HEK293 (cell line): ENCODE results near the gene LRRFIP1.

Source experiments
- CTCF ChIA-PET: fragments of 350-600 bp; formaldehyde crosslinking; extraction: SDS; loops from one replicate; lab custom pipeline; 2021; ENCODE audit warnings: antibody characterized with exemption; lab: Yijun Ruan, JAX
- POLR2A ChIA-PET: fragments of 300-600 bp; formaldehyde crosslinking; extraction: SDS; loops from one replicate; lab custom pipeline; 2020; ENCODE audit warnings: antibody characterized with exemption, inconsistent platforms; lab: Yijun Ruan, JAX
- H3K27ac ChIP-seq: fragments of 200-500 bp; sonication (Bioruptor generic); 2 replicates; pipeline ENCODE4 v1.5.1; 2014; ENCODE audit warnings: low read depth, low read length, control low read depth, inconsistent platforms; ENCODE audit errors: extremely low read depth
- H3K36me3 ChIP-seq, 2 experiments: fragments of 200-500 bp in 1 of 2; sonication (Bioruptor generic) in 1 of 2; 1 replicate in 1 of 2; 2 replicates in 1 of 2; pipeline ENCODE4 v1.5.1; 2014 to 2017; ENCODE audit warnings: inconsistent platforms in 2 of 2, low read length in 2 of 2; ENCODE audit not compliant: control insufficient read depth in 2 of 2, insufficient read depth in 1 of 2
- H3K4me1 ChIP-seq: fragments of 200-500 bp; sonication (Bioruptor generic); 2 replicates; pipeline ENCODE4 v1.5.1; 2014; ENCODE audit warnings: mild to moderate bottlenecking, low read length, inconsistent platforms; ENCODE audit not compliant: control insufficient read depth, insufficient read depth
- H3K4me3 ChIP-seq: 2 replicates; pipeline ENCODE4 v1.5.1; 2011; ENCODE audit warnings: low read depth, mild to moderate bottlenecking, control low read depth, low read length, moderate library complexity
- H3K9me3 ChIP-seq: fragments of 200-500 bp; sonication (Bioruptor generic); 2 replicates; pipeline ENCODE4 v1.5.1; 2014; ENCODE audit warnings: low read depth, low read length, inconsistent platforms; ENCODE audit not compliant: control insufficient read depth, insufficient read depth
- MYNN ChIP-seq: fragments of 450-650 bp; formaldehyde crosslinking; IDR thresholded peaks from 2 replicates; pipeline ENCODE4 v1.5.1; 2016; ENCODE audit warnings: missing biosample characterization, missing genetic modification characterization, borderline replicate concordance
- PRDM2 ChIP-seq: fragments of 450-650 bp; formaldehyde crosslinking; IDR thresholded peaks from 2 replicates; pipeline ENCODE4 v1.5.1; 2016; ENCODE audit warnings: missing biosample characterization, missing genetic modification characterization, borderline replicate concordance
- REPIN1 ChIP-seq: fragments of 450-650 bp; formaldehyde crosslinking; IDR thresholded peaks from 2 replicates; pipeline ENCODE4 v1.5.1; 2017; ENCODE audit warnings: missing biosample characterization, missing genetic modification characterization, low read depth
- SETDB1 ChIP-seq: IDR thresholded peaks from one replicate; pipeline ENCODE4 v1.6.1; 2017; ENCODE audit warnings: mild to moderate bottlenecking, low read length, moderate library complexity, mixed read lengths; ENCODE audit not compliant: insufficient read length
- WT1 ChIP-seq: fragments of 450-650 bp; formaldehyde crosslinking; IDR thresholded peaks from 2 replicates; pipeline ENCODE4 v1.5.1; 2016; ENCODE audit warnings: missing biosample characterization, missing genetic modification characterization
- ZBTB1 ChIP-seq: fragments of 450-650 bp; formaldehyde crosslinking; IDR thresholded peaks from 2 replicates; pipeline ENCODE4 v1.5.1; 2016; ENCODE audit warnings: missing biosample characterization, missing genetic modification characterization
- ZBTB26 ChIP-seq: fragments of 450-650 bp; formaldehyde crosslinking; optimal IDR thresholded peaks from 2 replicates; pipeline ENCODE3; 2016; ENCODE audit warnings: missing biosample characterization, mild to moderate bottlenecking, missing genetic modification characterization
- ZFHX2 ChIP-seq: fragments of 450-650 bp; formaldehyde crosslinking; conservative IDR thresholded peaks from 2 replicates; pipeline ENCODE4 v1.5.1; 2016; ENCODE audit warnings: missing biosample characterization, missing genetic modification characterization
- ZNF133 ChIP-seq: fragments of 450-650 bp; formaldehyde crosslinking; IDR thresholded peaks from 2 replicates; pipeline ENCODE4 v1.5.1; 2016; ENCODE audit warnings: missing biosample characterization, missing genetic modification characterization
- ZNF138 ChIP-seq: fragments of 450-650 bp; formaldehyde crosslinking; IDR thresholded peaks from 2 replicates; pipeline ENCODE4 v1.5.1; 2016; ENCODE audit warnings: missing biosample characterization, missing genetic modification characterization, borderline replicate concordance
- ZNF146 ChIP-seq: fragments of 450-650 bp; formaldehyde crosslinking; IDR thresholded peaks from 2 replicates; pipeline ENCODE4 v1.5.1; 2016; ENCODE audit warnings: missing biosample characterization, missing genetic modification characterization
- ZNF155 ChIP-seq: fragments of 450-650 bp; formaldehyde crosslinking; IDR thresholded peaks from 2 replicates; pipeline ENCODE4 v1.5.1; 2016; ENCODE audit warnings: missing biosample characterization, missing genetic modification characterization
- ZNF169 ChIP-seq: fragments of 450-650 bp; formaldehyde crosslinking; IDR thresholded peaks from 2 replicates; pipeline ENCODE4 v1.5.1; 2016; ENCODE audit warnings: missing biosample characterization, missing genetic modification characterization
- ZNF324 ChIP-seq: fragments of 450-650 bp; formaldehyde crosslinking; IDR thresholded peaks from 2 replicates; pipeline ENCODE4 v1.5.1; 2016; ENCODE audit warnings: missing biosample characterization, missing genetic modification characterization
- ZNF37A ChIP-seq: fragments of 450-650 bp; IDR thresholded peaks from 2 replicates; pipeline ENCODE4 v1.5.1; 2018; ENCODE audit warnings: missing biosample characterization, missing genetic modification characterization
- ZNF48 ChIP-seq: fragments of 450-650 bp; formaldehyde crosslinking; IDR thresholded peaks from 2 replicates; pipeline ENCODE4 v1.5.1; 2016; ENCODE audit warnings: missing biosample characterization, missing genetic modification characterization
- ZNF501 ChIP-seq: fragments of 450-650 bp; formaldehyde crosslinking; IDR thresholded peaks from 2 replicates; pipeline ENCODE4 v1.5.1; 2016; ENCODE audit warnings: missing biosample characterization, missing genetic modification characterization
- ZNF624 ChIP-seq: fragments of 450-650 bp; formaldehyde crosslinking; IDR thresholded peaks from 2 replicates; pipeline ENCODE4 v1.5.1; 2017; ENCODE audit warnings: missing biosample characterization, missing genetic modification characterization
- ZNF677 ChIP-seq: fragments of 450-650 bp; IDR thresholded peaks from 2 replicates; pipeline ENCODE4 v1.5.0; 2018; ENCODE audit warnings: missing biosample characterization, mild to moderate bottlenecking, missing genetic modification characterization, moderate library complexity
- ZNF792 ChIP-seq: fragments of 450-650 bp; formaldehyde crosslinking; IDR thresholded peaks from 2 replicates; pipeline ENCODE4 v1.5.1; 2016; ENCODE audit warnings: missing biosample characterization, missing genetic modification characterization
- ZSCAN23 ChIP-seq: fragments of 450-650 bp; formaldehyde crosslinking; IDR thresholded peaks from 2 replicates; pipeline ENCODE4 v1.5.1; 2016; ENCODE audit warnings: missing biosample characterization, missing genetic modification characterization
- TF ChIP-seq, protein P1 (sequence below): fragments of 450-650 bp; formaldehyde crosslinking; conservative IDR thresholded peaks from 2 replicates; pipeline ENCODE4 v1.5.1; 2016; ENCODE audit warnings: low read depth, missing biosample characterization, missing genetic modification characterization

LRRFIP1 gene

GRCh38 chr2:237577956-237578870, 49.2 kb upstream of the LRRFIP1 start:
- CTCF ChIA-PET = interaction anchor here (2.2 kb wide), 1 partner anchor 66 kb away, joined by 6 read pairs; no protein-coding TSS in a partner anchor
- Histone ChIP-seq H3K4me3 (no peak overlapping the region), H3K4me1 (no peaks in the 10 kb centered on the region), H3K36me3 (no peaks in the 10 kb centered on the region), H3K9me3 (no peaks in the 10 kb centered on the region), H3K27ac (no peak overlapping the region)
- TF ChIP-seq ZNF792 (tag by site-specific recombination) (no peak), REPIN1 (tag by site-specific recombination) (no peak), ZSCAN23 (no peak), MYNN (tag by site-specific recombination) (no peak), ZFHX2 (tag by site-specific recombination) (no peak), ZNF324 (tag by site-specific recombination) (no peak), ZNF146 (tag by site-specific recombination) (no peak), ZNF677 (tag by site-specific recombination) (no peak), ZNF169 (tag by site-specific recombination) (no peak), SETDB1 (no peak), ZNF138 (no peak), ZNF48 (tag by site-specific recombination) (no peak), ZBTB1 (tag by site-specific recombination) (no peak), WT1 (tag by site-specific recombination) (no peak), ZNF624 (tag by site-specific recombination) (no peak), ZNF37A (tag by site-specific recombination) (no peak), ZNF501 (tag by site-specific recombination) (no peak)
- POLR2A ChIA-PET = no interaction called here

GRCh38 chr2:237581326-237581725, 46.1 kb upstream of the LRRFIP1 start:
- Histone ChIP-seq H3K36me3 (no peaks in the 10 kb centered on the region), H3K27ac (no peak overlapping the region), H3K9me3 (no peaks in the 10 kb centered on the region), H3K4me3 (no peak overlapping the region), H3K4me1 (no peaks in the 10 kb centered on the region)
- ChIA-PET POLR2A (no interaction called here), CTCF (interaction anchor here (0.5 to 3.5 kb wide), 9 partner anchors 9 to 204 kb away, joined by 3 to 17 read pairs (median 6); no protein-coding TSS in a partner anchor)
- TF ChIP-seq ZBTB26 = no peak
- no peak for TF ChIP-seq ZNF133 (tag by site-specific recombination)
- TF ChIP-seq, protein P1, sequence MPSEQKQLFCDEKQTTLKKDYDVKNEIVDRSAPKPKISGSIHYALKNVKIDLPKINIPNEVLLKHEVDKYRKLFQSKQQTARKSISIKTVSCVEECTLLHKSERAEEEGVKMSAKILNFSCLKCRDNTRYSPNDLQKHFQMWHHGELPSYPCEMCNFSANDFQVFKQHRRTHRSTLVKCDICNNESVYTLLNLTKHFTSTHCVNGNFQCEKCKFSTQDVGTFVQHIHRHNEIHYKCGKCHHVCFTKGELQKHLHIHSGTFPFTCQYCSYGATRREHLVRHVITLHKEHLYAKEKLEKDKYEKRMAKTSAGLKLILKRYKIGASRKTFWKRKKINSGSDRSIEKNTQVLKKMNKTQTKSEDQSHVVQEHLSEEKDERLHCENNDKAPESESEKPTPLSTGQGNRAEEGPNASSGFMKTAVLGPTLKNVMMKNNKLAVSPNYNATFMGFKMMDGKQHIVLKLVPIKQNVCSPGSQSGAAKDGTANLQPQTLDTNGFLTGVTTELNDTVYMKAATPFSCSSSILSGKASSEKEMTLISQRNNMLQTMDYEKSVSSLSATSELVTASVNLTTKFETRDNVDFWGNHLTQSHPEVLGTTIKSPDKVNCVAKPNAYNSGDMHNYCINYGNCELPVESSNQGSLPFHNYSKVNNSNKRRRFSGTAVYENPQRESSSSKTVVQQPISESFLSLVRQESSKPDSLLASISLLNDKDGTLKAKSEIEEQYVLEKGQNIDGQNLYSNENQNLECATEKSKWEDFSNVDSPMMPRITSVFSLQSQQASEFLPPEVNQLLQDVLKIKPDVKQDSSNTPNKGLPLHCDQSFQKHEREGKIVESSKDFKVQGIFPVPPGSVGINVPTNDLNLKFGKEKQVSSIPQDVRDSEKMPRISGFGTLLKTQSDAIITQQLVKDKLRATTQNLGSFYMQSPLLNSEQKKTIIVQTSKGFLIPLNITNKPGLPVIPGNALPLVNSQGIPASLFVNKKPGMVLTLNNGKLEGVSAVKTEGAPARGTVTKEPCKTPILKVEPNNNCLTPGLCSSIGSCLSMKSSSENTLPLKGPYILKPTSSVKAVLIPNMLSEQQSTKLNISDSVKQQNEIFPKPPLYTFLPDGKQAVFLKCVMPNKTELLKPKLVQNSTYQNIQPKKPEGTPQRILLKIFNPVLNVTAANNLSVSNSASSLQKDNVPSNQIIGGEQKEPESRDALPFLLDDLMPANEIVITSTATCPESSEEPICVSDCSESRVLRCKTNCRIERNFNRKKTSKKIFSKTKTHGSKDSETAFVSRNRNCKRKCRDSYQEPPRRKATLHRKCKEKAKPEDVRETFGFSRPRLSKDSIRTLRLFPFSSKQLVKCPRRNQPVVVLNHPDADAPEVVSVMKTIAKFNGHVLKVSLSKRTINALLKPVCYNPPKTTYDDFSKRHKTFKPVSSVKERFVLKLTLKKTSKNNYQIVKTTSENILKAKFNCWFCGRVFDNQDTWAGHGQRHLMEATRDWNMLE (tag by site-specific recombination) = no peak
- TF ChIP-seq ZNF155 = no peak
- no peak for TF ChIP-seq PRDM2
- no peak for TF ChIP-seq ZNF48 (tag by site-specific recombination)
- TF ChIP-seq, all 188 proteins: peak for 0
